Left kidney (tissue), 2 donors: ENCODE measurements around the gene WDR70. TPM values are rescaled to one million over a fixed set of nuclear protein-coding genes. Genes with fewer than 3 reads are reported as not detected.
"Not testable (repeated sequence)": the region's sequence is repeated elsewhere in the genome, so short reads cannot be mapped to it uniquely, and the experiment has no call there.

Experiments
- DNase-seq: peaks from one replicate; pipeline ENCODE4 v3.0.0-alpha.2; 2013
- polyA plus RNA-seq: library from polyadenylated mRNA; unstranded; fragments of 120-200 nt; gene quantifications from one replicate; pipeline ENCODE4 v1.2.1, GENCODE V29; 2013; ENCODE audit not compliant: insufficient read length

WDR70 gene
- polyA plus RNA-seq, 1 donor = 56.7 TPM

- not testable (repeated sequence) for DNase-seq
Observed at GRCh38 chr5:37679903-37680302, 300.8 kb downstream of the WDR70 start.

- DNase-seq = no peak
Observed at GRCh38 chr5:37683072-37683471, 304.0 kb downstream of the WDR70 start.

- DNase-seq = no peak
Observed at GRCh38 chr5:37685211-37685610, 306.1 kb downstream of the WDR70 start.

GRCh38 chr5:37685816-37686215, 306.7 kb downstream of the WDR70 start:
- DNase-seq = no peak

GRCh38 chr5:37688925-37689324, 309.8 kb downstream of the WDR70 start:
- not testable (repeated sequence) for DNase-seq

- DNase-seq = not testable (repeated sequence)
Observed at GRCh38 chr5:37694333-37694732, 315.2 kb downstream of the WDR70 start.

GRCh38 chr5:37694867-37695266, 315.7 kb downstream of the WDR70 start:
- no peak for DNase-seq

- no peak for DNase-seq
Observed at GRCh38 chr5:37695647-37696046, 316.5 kb downstream of the WDR70 start.

GRCh38 chr5:37696190-37697021, 317.3 kb downstream of the WDR70 start:
- no peak for DNase-seq

GRCh38 chr5:37701868-37702267, 322.8 kb downstream of the WDR70 start:
- no peak for DNase-seq

- no peak for DNase-seq
Observed at GRCh38 chr5:37703841-37704241, 324.7 kb downstream of the WDR70 start.

GRCh38 chr5:37704406-37704805, 325.3 kb downstream of the WDR70 start:
- DNase-seq = no peak

- DNase-seq = no peak
Observed at GRCh38 chr5:37709020-37709419, 329.9 kb downstream of the WDR70 start.

GRCh38 chr5:37710965-37711364, 331.8 kb downstream of the WDR70 start:
- DNase-seq = no peak

GRCh38 chr5:37712750-37713149, 333.6 kb downstream of the WDR70 start:
- no peak for DNase-seq

- no peak for DNase-seq
Observed at GRCh38 chr5:37714756-37715155, 335.6 kb downstream of the WDR70 start.

GRCh38 chr5:37715361-37715760, 336.2 kb downstream of the WDR70 start:
- DNase-seq = no peak

- no peak for DNase-seq
Observed at GRCh38 chr5:37715992-37716391, 336.9 kb downstream of the WDR70 start.

GRCh38 chr5:37716405-37716804, 337.3 kb downstream of the WDR70 start:
- DNase-seq = no peak

GRCh38 chr5:37717276-37717612, 338.1 kb downstream of the WDR70 start:
- no peak for DNase-seq

- peak; percentile 90 for DNase-seq
Observed at GRCh38 chr5:37717613-37718431, 338.7 kb downstream of the WDR70 start.

- no peak for DNase-seq
Observed at GRCh38 chr5:37720550-37720952, 341.4 kb downstream of the WDR70 start.

GRCh38 chr5:37721447-37721871, 342.3 kb downstream of the WDR70 start:
- no peak for DNase-seq
